ENCODE measurements around the gene USP10.

Gene USP10

GRCh38 chr16:84675884-84676283, 23.9 kb upstream of the USP10 start:
- Histone ChIP-seq H3K9me3 (ENCODE audit: insufficient read depth, low read depth, low read length) (no peaks in the 10 kb centered on the region), H2AFZ (ENCODE audit: low read length) (no peak overlapping the region), H3F3A (ENCODE audit: low read depth) (no peaks in the 10 kb centered on the region), H3K4me2 (ENCODE audit: low read depth, low read length, poor library complexity, severe bottlenecking) (no peak overlapping the region), H3K79me2 (ENCODE audit: insufficient read depth, low read length) (no peaks in the 10 kb centered on the region), H3K9me2 (replicated peaks; ENCODE audit: low read depth, low read length) (no peaks in the 10 kb centered on the region), H3K9ac (ENCODE audit: low read depth, low read length, poor library complexity, severe bottlenecking) (no peak overlapping the region), H4K20me1 (ENCODE audit: insufficient read depth, low read length, poor library complexity, severe bottlenecking) (no peaks in the 10 kb centered on the region), H3K27me3 (ENCODE audit: insufficient read depth, low read length, poor library complexity, severe bottlenecking) (no peaks in the 10 kb centered on the region), H3K4me1 (ENCODE audit: insufficient read depth, low read length, poor library complexity, severe bottlenecking) (no peaks in the 10 kb centered on the region), H3K4me3 (ENCODE audit: low read length, poor library complexity, severe bottlenecking) (no peak overlapping the region), H3K36me3 (ENCODE audit: insufficient read depth, low read length) (no peaks in the 10 kb centered on the region)
- TF ChIP-seq EZH2phosphoT487 (IDR thresholded peaks at IDR 0.05; ENCODE audit: borderline replicate concordance): no peak

GRCh38 chr16:84677017-84677803, 22.6 kb upstream of the USP10 start:
- no peak overlapping the region for H3K4me3 ChIP-seq (ENCODE audit: low read length, poor library complexity, severe bottlenecking)
- no peak overlapping the region for H2AFZ ChIP-seq (ENCODE audit: low read length)
- H3K27me3 ChIP-seq (ENCODE audit: insufficient read depth, low read length, poor library complexity, severe bottlenecking): no peaks in the 10 kb centered on the region
- H3K36me3 ChIP-seq (ENCODE audit: insufficient read depth, low read length): no peaks in the 10 kb centered on the region
- H4K20me1 ChIP-seq (ENCODE audit: insufficient read depth, low read length, poor library complexity, severe bottlenecking): no peaks in the 10 kb centered on the region
- no peaks in the 10 kb centered on the region for H3K4me1 ChIP-seq (ENCODE audit: insufficient read depth, low read length, poor library complexity, severe bottlenecking)
- no peak overlapping the region for H3K9ac ChIP-seq (ENCODE audit: low read depth, low read length, poor library complexity, severe bottlenecking)
- TF ChIP-seq EZH2phosphoT487 (IDR thresholded peaks at IDR 0.05; ENCODE audit: borderline replicate concordance) (no peak), CTCF (conservative IDR thresholded peaks at IDR 0.05; ENCODE audit: low read length) (no peak)
- H3K9me3 ChIP-seq (ENCODE audit: insufficient read depth, low read depth, low read length): no peaks in the 10 kb centered on the region
- H3F3A ChIP-seq (ENCODE audit: low read depth): no peaks in the 10 kb centered on the region
- H3K4me2 ChIP-seq (ENCODE audit: low read depth, low read length, poor library complexity, severe bottlenecking): no peak overlapping the region
- H3K79me2 ChIP-seq (ENCODE audit: insufficient read depth, low read length): no peaks in the 10 kb centered on the region
- H3K9me2 ChIP-seq (replicated peaks; ENCODE audit: low read depth, low read length): no peaks in the 10 kb centered on the region

GRCh38 chr16:84677849-84678248, 22.0 kb upstream of the USP10 start:
- H3K9ac ChIP-seq (ENCODE audit: low read depth, low read length, poor library complexity, severe bottlenecking): no peak overlapping the region
- H2AFZ ChIP-seq (ENCODE audit: low read length): no peak overlapping the region
- H3K79me2 ChIP-seq (ENCODE audit: insufficient read depth, low read length): no peaks in the 10 kb centered on the region
- H3K9me3 ChIP-seq (ENCODE audit: insufficient read depth, low read depth, low read length): no peaks in the 10 kb centered on the region
- H3K4me3 ChIP-seq (ENCODE audit: low read length, poor library complexity, severe bottlenecking): no peak overlapping the region
- H3K4me1 ChIP-seq (ENCODE audit: insufficient read depth, low read length, poor library complexity, severe bottlenecking): no peaks in the 10 kb centered on the region
- H3K36me3 ChIP-seq (ENCODE audit: insufficient read depth, low read length): no peaks in the 10 kb centered on the region
- no peak overlapping the region for H3K4me2 ChIP-seq (ENCODE audit: low read depth, low read length, poor library complexity, severe bottlenecking)
- TF ChIP-seq CTCF (conservative IDR thresholded peaks at IDR 0.05; ENCODE audit: low read length): no peak
- no peak for TF ChIP-seq EZH2phosphoT487 (IDR thresholded peaks at IDR 0.05; ENCODE audit: borderline replicate concordance)
- H3K9me2 ChIP-seq (replicated peaks; ENCODE audit: low read depth, low read length): no peaks in the 10 kb centered on the region
- no peaks in the 10 kb centered on the region for H4K20me1 ChIP-seq (ENCODE audit: insufficient read depth, low read length, poor library complexity, severe bottlenecking)
- H3F3A ChIP-seq (ENCODE audit: low read depth): no peaks in the 10 kb centered on the region
- H3K27me3 ChIP-seq (ENCODE audit: insufficient read depth, low read length, poor library complexity, severe bottlenecking): no peaks in the 10 kb centered on the region

GRCh38 chr16:84678541-84678940, 21.3 kb upstream of the USP10 start:
- no peaks in the 10 kb centered on the region for H3F3A ChIP-seq (ENCODE audit: low read depth)
- H3K4me2 ChIP-seq (ENCODE audit: low read depth, low read length, poor library complexity, severe bottlenecking): no peak overlapping the region
- no peaks in the 10 kb centered on the region for H3K36me3 ChIP-seq (ENCODE audit: insufficient read depth, low read length)
- no peaks in the 10 kb centered on the region for H3K4me1 ChIP-seq (ENCODE audit: insufficient read depth, low read length, poor library complexity, severe bottlenecking)
- no peaks in the 10 kb centered on the region for H4K20me1 ChIP-seq (ENCODE audit: insufficient read depth, low read length, poor library complexity, severe bottlenecking)
- TF ChIP-seq CTCF (conservative IDR thresholded peaks at IDR 0.05; ENCODE audit: low read length) (no peak), EZH2phosphoT487 (IDR thresholded peaks at IDR 0.05; ENCODE audit: borderline replicate concordance) (no peak)
- no peak overlapping the region for H3K9ac ChIP-seq (ENCODE audit: low read depth, low read length, poor library complexity, severe bottlenecking)
- no peaks in the 10 kb centered on the region for H3K79me2 ChIP-seq (ENCODE audit: insufficient read depth, low read length)
- H2AFZ ChIP-seq (ENCODE audit: low read length): no peak overlapping the region
- H3K9me3 ChIP-seq (ENCODE audit: insufficient read depth, low read depth, low read length): no peaks in the 10 kb centered on the region
- H3K27me3 ChIP-seq (ENCODE audit: insufficient read depth, low read length, poor library complexity, severe bottlenecking): no peaks in the 10 kb centered on the region
- no peak overlapping the region for H3K4me3 ChIP-seq (ENCODE audit: low read length, poor library complexity, severe bottlenecking)
- no peaks in the 10 kb centered on the region for H3K9me2 ChIP-seq (replicated peaks; ENCODE audit: low read depth, low read length)

Measured in Loucy (cell line).